Fibroblast of mammary gland (primary cell): ENCODE data around the gene RPL27A.

ENCODE experiments used
- DNase-seq: peaks from one replicate; pipeline ENCODE4 v3.0.0-alpha.2; 2010; ENCODE audit warnings: low read depth
- H3K4me3 ChIP-seq: 2 replicates; pipeline ENCODE4 v1.5.1; 2011; ENCODE audit warnings: low read depth, mild to moderate bottlenecking, low read length, moderate library complexity; ENCODE audit not compliant: control insufficient read depth
- CTCF ChIP-seq: conservative IDR thresholded peaks from 2 replicates; pipeline ENCODE4 v1.5.1; 2011; ENCODE audit warnings: low read depth, low read length, inconsistent platforms; ENCODE audit not compliant: control insufficient read depth, insufficient read depth

The RPL27A gene

GRCh38 chr11:8641332-8641731 is 41.3 kb upstream of the RPL27A start:
- no peak for DNase-seq
- H3K4me3 ChIP-seq = no peak overlapping the region
- no peak for TF ChIP-seq CTCF

- no peak for TF ChIP-seq CTCF
- no peak for DNase-seq
- no peak overlapping the region for H3K4me3 ChIP-seq
Observed at GRCh38 chr11:8642196-8642841, 40.3 kb upstream of the RPL27A start.

GRCh38 chr11:8646873-8647272 is 35.7 kb upstream of the RPL27A start:
- H3K4me3 ChIP-seq = no peak overlapping the region
- DNase-seq = no peak
- TF ChIP-seq CTCF = no peak

GRCh38 chr11:8649361-8649760 is 33.2 kb upstream of the RPL27A start:
- TF ChIP-seq CTCF = no peak
- no peak overlapping the region for H3K4me3 ChIP-seq
- peak; percentile 75 for DNase-seq

GRCh38 chr11:8650401-8650990 is 32.1 kb upstream of the RPL27A start:
- no peak for TF ChIP-seq CTCF
- no peak overlapping the region for H3K4me3 ChIP-seq
- peak; percentile 90 for DNase-seq

GRCh38 chr11:8652140-8652539 is 30.5 kb upstream of the RPL27A start:
- TF ChIP-seq CTCF = no peak
- H3K4me3 ChIP-seq = no peak overlapping the region
- peak; percentile 98 for DNase-seq
